Measurements from ENCODE around the gene RDH8. TPM values are rescaled to one million over a fixed set of nuclear protein-coding genes. Genes with fewer than 3 reads are reported as not detected.

RDH8 gene
- total RNA-seq, 1 experiment from 2014 or later = not detected

GRCh38 chr19:10008184-10008765, 5.0 kb upstream of the RDH8 start:
- no peak overlapping the region for H3K27ac ChIP-seq (ENCODE audit: low read length)
- TF ChIP-seq SIN3A (IDR thresholded peaks at IDR 0.05; ENCODE audit: borderline replicate concordance, insufficient read depth, low read depth, low read length) = no peak
- TF ChIP-seq, protein P1, sequence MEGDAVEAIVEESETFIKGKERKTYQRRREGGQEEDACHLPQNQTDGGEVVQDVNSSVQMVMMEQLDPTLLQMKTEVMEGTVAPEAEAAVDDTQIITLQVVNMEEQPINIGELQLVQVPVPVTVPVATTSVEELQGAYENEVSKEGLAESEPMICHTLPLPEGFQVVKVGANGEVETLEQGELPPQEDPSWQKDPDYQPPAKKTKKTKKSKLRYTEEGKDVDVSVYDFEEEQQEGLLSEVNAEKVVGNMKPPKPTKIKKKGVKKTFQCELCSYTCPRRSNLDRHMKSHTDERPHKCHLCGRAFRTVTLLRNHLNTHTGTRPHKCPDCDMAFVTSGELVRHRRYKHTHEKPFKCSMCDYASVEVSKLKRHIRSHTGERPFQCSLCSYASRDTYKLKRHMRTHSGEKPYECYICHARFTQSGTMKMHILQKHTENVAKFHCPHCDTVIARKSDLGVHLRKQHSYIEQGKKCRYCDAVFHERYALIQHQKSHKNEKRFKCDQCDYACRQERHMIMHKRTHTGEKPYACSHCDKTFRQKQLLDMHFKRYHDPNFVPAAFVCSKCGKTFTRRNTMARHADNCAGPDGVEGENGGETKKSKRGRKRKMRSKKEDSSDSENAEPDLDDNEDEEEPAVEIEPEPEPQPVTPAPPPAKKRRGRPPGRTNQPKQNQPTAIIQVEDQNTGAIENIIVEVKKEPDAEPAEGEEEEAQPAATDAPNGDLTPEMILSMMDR (IDR thresholded peaks at IDR 0.05) = no peak
- TF ChIP-seq REST (IDR thresholded peaks at IDR 0.05; ENCODE audit: insufficient read depth in 1 of 2, low read depth in 2 of 2, low read length in 1 of 2) = no peak
- TF ChIP-seq TCF7L2 (IDR thresholded peaks at IDR 0.05; ENCODE audit: low read depth, low read length) = no peak
- no peak for TF ChIP-seq POLR2AphosphoS5 (IDR thresholded peaks at IDR 0.05; ENCODE audit: low read depth, low read length)
- POLR2A ChIA-PET = no interaction called here
- H3K27me3 ChIP-seq (ENCODE audit: control insufficient read depth, insufficient read depth, low read length) = peaks cover 6% of the 10 kb centered on the region; the same call in 1 of the 2 replicates
- BruUV-seq (replicated peaks) = no TSS peak
- ATAC-seq = no peak
- in situ Hi-C loops (cut with HindIII; ENCODE audit: low pct_unique_long_range_greater_than_20kb, low sequenced_read_pairs) (no loop called here), intact Hi-C loops (cut with micrococcal nuclease; ENCODE audit: unreplicated experiment) (no loop called here)
- no peaks in the 10 kb centered on the region for H3K4me1 ChIP-seq (ENCODE audit: control insufficient read depth, insufficient read depth, low read length)
- no peak for DNase-seq (ENCODE audit: low read depth, low spot score)
- no peak overlapping the region for H3K4me3 ChIP-seq (ENCODE audit: low read depth in 2 of 2, low read length in 2 of 2)
- CTCF ChIA-PET = no interaction called here
- no peaks in the 10 kb centered on the region for H3K9me3 ChIP-seq (ENCODE audit: control insufficient read depth, insufficient read depth, low read depth, low read length)
- H3K36me3 ChIP-seq (ENCODE audit: control insufficient read depth, insufficient read depth, low read length) = no peaks in the 10 kb centered on the region

GRCh38 chr19:10009714-10010224, 3.5 kb upstream of the RDH8 start:
- no TSS peak for BruUV-seq (replicated peaks)
- ChIA-PET CTCF (interaction anchor here (0.6 kb wide), 1 partner anchor 79 kb away, joined by 5 read pairs; no protein-coding TSS in a partner anchor), POLR2A (no interaction called here)
- no peak overlapping the region for H3K27ac ChIP-seq (ENCODE audit: low read length)
- intact Hi-C loops (cut with micrococcal nuclease; ENCODE audit: unreplicated experiment) (no loop called here), in situ Hi-C loops (cut with HindIII; ENCODE audit: low pct_unique_long_range_greater_than_20kb, low sequenced_read_pairs) (no loop called here)
- no peaks in the 10 kb centered on the region for H3K9me3 ChIP-seq (ENCODE audit: control insufficient read depth, insufficient read depth, low read depth, low read length)
- H3K36me3 ChIP-seq (ENCODE audit: control insufficient read depth, insufficient read depth, low read length) = no peaks in the 10 kb centered on the region
- H3K27me3 ChIP-seq (ENCODE audit: control insufficient read depth, insufficient read depth, low read length) = peaks cover 6% of the 10 kb centered on the region; the same call in 1 of the 2 replicates
- H3K4me1 ChIP-seq (ENCODE audit: control insufficient read depth, insufficient read depth, low read length) = no peaks in the 10 kb centered on the region
- DNase-seq (ENCODE audit: low read depth, low spot score) (no peak), ATAC-seq (0 out of 2 replicates have a peak, but pooled peaks have one; percentile 41)
- H3K4me3 ChIP-seq (ENCODE audit: low read depth in 2 of 2, low read length in 2 of 2) = 0 out of 4 replicates have a peak overlapping the region, but pooled peaks of 1 of the 2 experiments have one; percentile 8
- TF ChIP-seq SIN3A (IDR thresholded peaks at IDR 0.05; ENCODE audit: borderline replicate concordance, insufficient read depth, low read depth, low read length) = no peak
- TF ChIP-seq REST (IDR thresholded peaks at IDR 0.05; ENCODE audit: insufficient read depth in 1 of 2, low read depth in 2 of 2, low read length in 1 of 2) = no peak; a peak in 1 of 4 replicates
- no peak for TF ChIP-seq POLR2AphosphoS5 (IDR thresholded peaks at IDR 0.05; ENCODE audit: low read depth, low read length)
- TF ChIP-seq, protein P1 (IDR thresholded peaks at IDR 0.05) = no peak
- no peak for TF ChIP-seq TCF7L2 (IDR thresholded peaks at IDR 0.05; ENCODE audit: low read depth, low read length)
